ENCODE measurements around the gene AGAP3.

GRCh38 chr7:151185762-151186639, 99.7 kb downstream of the AGAP3 start:
- TF ChIP-seq REST (IDR thresholded peaks at IDR 0.05) (no peak), CTCF (IDR thresholded peaks at IDR 0.05; ENCODE audit: low read depth, low read length, missing input control) (no peak), FOXA1 (IDR thresholded peaks at IDR 0.05) (no peak), HNF4A (conservative IDR thresholded peaks at IDR 0.05) (peak; percentile 62 to 73), EGR1 (IDR thresholded peaks at IDR 0.05; ENCODE audit: low read depth in 2 of 2) (no peak), SP1 (IDR thresholded peaks at IDR 0.05) (no peak), RAD21 (IDR thresholded peaks at IDR 0.05) (no peak), ATF3 (IDR thresholded peaks at IDR 0.05) (no peak), NR2F2 (IDR thresholded peaks at IDR 0.05) (no peak), TAF1 (conservative IDR thresholded peaks at IDR 0.05) (no peak), YY1 (IDR thresholded peaks at IDR 0.05) (no peak)
- TF ChIP-seq, protein P1, sequence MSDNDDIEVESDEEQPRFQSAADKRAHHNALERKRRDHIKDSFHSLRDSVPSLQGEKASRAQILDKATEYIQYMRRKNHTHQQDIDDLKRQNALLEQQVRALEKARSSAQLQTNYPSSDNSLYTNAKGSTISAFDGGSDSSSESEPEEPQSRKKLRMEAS (IDR thresholded peaks at IDR 0.05), result no peak
